PC-3 (cell line): ENCODE results near the gene RABIF.

ENCODE experiments used
- EZH2phosphoT487 ChIP-seq: fragments of 300-600 bp; sonication (generic); IDR thresholded peaks from 2 replicates; pipeline ENCODE4 v1.6.1; 2018; ENCODE audit warnings: mild to moderate bottlenecking, antibody characterized with exemption, low read length, borderline replicate concordance
- TF ChIP-seq, protein P1 (sequence below): fragments of 300-600 bp; sonication (generic); conservative IDR thresholded peaks from 2 replicates; pipeline ENCODE4 v1.5.1; 2017; ENCODE audit warnings: antibody characterized with exemption, low read depth, mild to moderate bottlenecking, low read length

DNA sequence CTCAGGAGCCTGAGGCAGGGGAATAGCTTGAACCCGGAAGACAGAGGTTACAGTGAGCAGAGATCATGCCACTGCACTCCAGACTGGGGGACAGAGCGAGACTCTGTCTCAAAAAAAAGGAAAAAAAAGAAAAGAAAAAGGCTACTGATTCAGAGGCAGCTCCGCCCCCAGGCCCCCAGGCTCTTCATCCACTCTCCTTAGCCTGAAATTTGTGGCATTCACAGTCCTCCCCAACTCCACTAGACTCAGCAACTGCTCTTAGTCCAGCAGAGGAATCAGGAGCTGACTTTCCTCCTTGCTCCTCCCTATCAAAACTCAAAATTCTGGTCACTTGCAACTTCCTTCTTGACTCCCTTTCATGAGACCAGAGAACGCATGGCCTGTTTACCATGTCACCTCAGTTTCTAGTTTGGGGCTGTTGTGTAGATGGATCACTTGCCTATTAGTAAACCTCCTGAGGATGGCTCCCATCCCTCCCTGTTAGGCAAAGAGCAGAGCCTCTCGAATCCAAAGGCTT, 51.1 kb downstream of the RABIF start:
- TF ChIP-seq, protein P1, sequence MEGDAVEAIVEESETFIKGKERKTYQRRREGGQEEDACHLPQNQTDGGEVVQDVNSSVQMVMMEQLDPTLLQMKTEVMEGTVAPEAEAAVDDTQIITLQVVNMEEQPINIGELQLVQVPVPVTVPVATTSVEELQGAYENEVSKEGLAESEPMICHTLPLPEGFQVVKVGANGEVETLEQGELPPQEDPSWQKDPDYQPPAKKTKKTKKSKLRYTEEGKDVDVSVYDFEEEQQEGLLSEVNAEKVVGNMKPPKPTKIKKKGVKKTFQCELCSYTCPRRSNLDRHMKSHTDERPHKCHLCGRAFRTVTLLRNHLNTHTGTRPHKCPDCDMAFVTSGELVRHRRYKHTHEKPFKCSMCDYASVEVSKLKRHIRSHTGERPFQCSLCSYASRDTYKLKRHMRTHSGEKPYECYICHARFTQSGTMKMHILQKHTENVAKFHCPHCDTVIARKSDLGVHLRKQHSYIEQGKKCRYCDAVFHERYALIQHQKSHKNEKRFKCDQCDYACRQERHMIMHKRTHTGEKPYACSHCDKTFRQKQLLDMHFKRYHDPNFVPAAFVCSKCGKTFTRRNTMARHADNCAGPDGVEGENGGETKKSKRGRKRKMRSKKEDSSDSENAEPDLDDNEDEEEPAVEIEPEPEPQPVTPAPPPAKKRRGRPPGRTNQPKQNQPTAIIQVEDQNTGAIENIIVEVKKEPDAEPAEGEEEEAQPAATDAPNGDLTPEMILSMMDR, result no peak
- no peak for TF ChIP-seq EZH2phosphoT487
